Glomerular visceral epithelial cell (primary cell): Measurements from ENCODE around the gene HIGD1C.

Experiments used
- DNase-seq: peaks from one replicate; pipeline ENCODE4 v3.0.0-alpha.2; 2016; ENCODE audit errors: extremely low spot score

The HIGD1C gene

GRCh38 chr12:51018956-51019355 is 66.6 kb downstream of the HIGD1C start:
- no peak for DNase-seq

DNA sequence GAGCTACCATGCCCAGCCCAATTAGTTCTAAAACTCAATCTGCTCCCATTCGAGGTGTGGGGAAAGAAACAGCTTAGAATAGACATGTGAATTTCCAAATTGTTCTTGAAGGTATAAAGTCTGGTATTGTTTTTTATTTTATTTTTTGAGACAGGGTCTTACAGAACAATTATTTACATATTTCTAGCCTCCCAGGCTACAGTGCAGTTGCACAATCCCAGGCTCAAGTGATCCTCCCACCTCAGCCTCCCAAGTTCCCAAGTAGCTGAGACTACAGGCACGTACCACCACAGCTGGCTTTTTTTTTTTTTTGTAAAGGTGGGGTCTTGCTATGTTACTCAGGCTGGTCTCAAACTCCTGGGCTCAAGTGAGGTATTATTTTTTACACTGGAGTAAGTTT is 67.6 kb downstream of the HIGD1C start:
- no peak for DNase-seq
